ENCODE data around the gene PGM1.
A peak's percentile ranks its signal among the peaks of the same experiment; 100 is the strongest.

PGM1 gene

DNA sequence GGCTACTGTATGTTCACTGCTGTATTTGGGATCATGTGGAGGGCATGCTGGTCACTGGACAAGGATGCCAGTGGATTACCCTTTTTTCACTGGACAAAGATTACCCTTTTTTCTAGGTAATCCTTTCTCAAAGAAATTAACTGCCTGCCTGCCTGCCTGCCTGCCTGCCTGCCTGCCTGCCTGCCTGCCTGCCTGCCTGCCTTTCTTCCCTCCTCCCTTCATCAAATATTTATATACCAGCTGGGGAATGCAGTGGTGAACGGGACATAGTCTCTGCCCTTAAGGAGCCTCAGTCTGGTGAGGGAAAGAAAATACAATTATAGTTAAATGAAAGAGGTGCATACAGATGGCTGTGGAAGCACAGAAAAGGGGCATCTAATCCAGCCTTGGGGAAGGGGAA is 85.0 kb downstream of the PGM1 start:
- no peak overlapping the region for H3K27ac Mint-ChIP-seq
- no peak overlapping the region for H3K4me3 Mint-ChIP-seq
- no peaks in the 10 kb centered on the region for H3K4me1 Mint-ChIP-seq (ENCODE audit: low read depth)
- H3K36me3 Mint-ChIP-seq (ENCODE audit: low read depth), result peaks cover 4% of the 10 kb centered on the region
- no peaks in the 10 kb centered on the region for H3K27me3 Mint-ChIP-seq
- H3K9me3 Mint-ChIP-seq, result no peaks in the 10 kb centered on the region

DNA sequence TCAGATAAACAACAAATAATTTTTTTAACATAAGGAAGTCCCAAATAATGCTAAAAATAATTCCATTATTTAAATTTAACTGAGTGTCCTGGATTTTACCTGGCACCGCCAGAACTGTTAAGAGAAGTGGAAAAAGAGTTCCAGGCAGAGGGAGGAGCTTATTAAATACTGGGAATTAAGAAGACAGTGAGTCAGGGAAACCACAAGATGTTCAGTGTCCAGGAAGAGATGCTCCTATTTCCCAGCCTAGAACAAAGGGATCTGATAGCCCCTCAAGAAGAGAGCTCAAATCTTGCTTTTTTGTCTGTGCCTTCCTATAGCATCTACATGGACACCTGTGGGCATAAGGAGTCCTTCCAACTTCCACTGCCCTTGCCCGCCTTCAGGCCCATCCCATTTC is 85.9 kb downstream of the PGM1 start:
- no peak overlapping the region for H3K27ac Mint-ChIP-seq
- peaks cover 4% of the 10 kb centered on the region for H3K36me3 Mint-ChIP-seq (ENCODE audit: low read depth)
- no peak overlapping the region for H3K4me3 Mint-ChIP-seq
- no peaks in the 10 kb centered on the region for H3K27me3 Mint-ChIP-seq
- H3K4me1 Mint-ChIP-seq (ENCODE audit: low read depth), result no peaks in the 10 kb centered on the region
- H3K9me3 Mint-ChIP-seq, result no peaks in the 10 kb centered on the region

DNA sequence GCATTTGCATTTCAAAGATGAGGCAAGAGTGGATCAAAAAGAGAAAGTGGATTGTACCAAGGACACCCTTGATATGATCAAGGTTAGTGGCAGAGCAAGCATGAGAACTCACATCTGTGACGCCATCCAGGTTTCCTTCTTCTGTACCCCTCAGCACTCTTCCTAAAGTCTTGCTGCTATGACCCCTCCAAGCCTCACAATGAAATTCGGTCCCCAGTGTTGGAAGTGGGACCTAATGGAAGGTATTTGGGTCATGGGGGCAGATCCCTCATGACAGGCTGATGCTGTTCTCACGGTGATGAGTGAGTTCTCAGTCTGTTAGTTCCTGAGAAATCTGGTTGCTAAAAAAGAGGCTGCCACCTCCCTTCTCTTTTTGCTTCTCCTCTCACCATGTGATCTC is 86.4 kb downstream of the PGM1 start:
- Mint-ChIP-seq H3K9me3 (no peaks in the 10 kb centered on the region), H3K4me3 (no peak overlapping the region), H3K4me1 (ENCODE audit: low read depth) (no peaks in the 10 kb centered on the region), H3K27ac (no peak overlapping the region), H3K27me3 (no peaks in the 10 kb centered on the region), H3K36me3 (ENCODE audit: low read depth) (peaks cover 4% of the 10 kb centered on the region)

DNA sequence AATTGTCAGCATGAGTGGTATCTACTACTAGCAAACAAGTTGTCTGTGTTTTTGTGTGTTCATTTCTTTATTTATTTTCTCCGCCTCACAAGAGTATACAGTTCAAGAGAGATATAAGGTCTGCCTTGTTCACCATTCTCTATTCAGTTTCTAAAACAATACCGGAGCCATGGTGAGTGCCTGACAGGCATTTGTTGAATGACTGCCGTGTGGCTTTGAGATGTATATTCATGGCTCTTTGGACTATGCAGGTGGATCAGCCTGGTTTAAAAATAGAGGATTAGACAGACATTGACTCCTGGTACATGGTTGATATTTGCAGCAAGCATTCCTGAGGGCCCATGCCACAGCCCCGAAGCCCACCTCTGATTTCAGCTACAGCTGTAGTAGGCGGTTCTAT is 89.7 kb downstream of the PGM1 start:
- no peaks in the 10 kb centered on the region for H3K9me3 Mint-ChIP-seq
- no peak overlapping the region for H3K4me3 Mint-ChIP-seq
- H3K27me3 Mint-ChIP-seq, result peaks cover 6% of the 10 kb centered on the region
- peaks cover 4% of the 10 kb centered on the region for H3K36me3 Mint-ChIP-seq (ENCODE audit: low read depth)
- no peaks in the 10 kb centered on the region for H3K4me1 Mint-ChIP-seq (ENCODE audit: low read depth)
- H3K27ac Mint-ChIP-seq, result no peak overlapping the region

DNA sequence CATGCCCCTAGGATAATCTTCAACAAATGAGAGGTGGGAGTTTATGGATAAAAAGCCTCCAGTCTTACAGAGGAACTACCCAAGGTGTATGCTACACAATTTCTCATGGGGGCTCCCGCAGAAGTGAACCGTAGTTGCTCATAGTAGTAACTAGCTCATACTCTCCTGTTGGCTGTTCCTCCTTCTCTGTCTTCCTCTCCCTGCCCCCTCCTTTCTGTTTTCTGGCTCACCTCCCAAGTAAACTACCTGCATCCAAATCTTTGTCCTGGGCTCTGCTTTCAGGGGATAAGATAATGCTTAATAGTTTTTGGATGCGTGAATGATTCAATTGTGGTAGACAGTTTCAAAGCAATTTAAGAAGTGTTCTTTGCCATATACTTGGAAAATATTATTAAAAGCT is 90.5 kb downstream of the PGM1 start:
- Mint-ChIP-seq H3K36me3 (ENCODE audit: low read depth) (no peaks in the 10 kb centered on the region), H3K4me1 (ENCODE audit: low read depth) (no peaks in the 10 kb centered on the region), H3K9me3 (no peaks in the 10 kb centered on the region), H3K27ac (no peak overlapping the region), H3K27me3 (peaks cover 6% of the 10 kb centered on the region), H3K4me3 (no peak overlapping the region)

DNA sequence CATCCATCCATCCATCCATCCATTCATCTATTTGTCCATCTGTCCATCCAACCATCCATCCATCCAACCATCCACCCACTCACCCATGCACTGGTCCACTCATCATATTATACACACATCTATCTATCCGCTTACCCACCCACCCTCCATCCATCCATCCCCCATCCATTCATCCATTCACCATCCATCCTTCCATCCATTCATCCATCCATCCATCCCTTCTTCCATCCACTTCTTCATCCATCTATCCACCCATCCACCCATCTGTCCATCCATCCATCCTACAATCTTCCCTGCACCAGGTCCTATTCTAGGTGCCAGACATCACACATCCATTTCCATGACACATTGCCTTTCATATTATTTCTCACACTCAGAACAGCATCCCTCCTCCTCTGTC is 93.5 kb downstream of the PGM1 start:
- Mint-ChIP-seq H3K36me3 (ENCODE audit: low read depth) (no peaks in the 10 kb centered on the region), H3K27me3 (peaks cover 6% of the 10 kb centered on the region), H3K4me3 (no peak overlapping the region), H3K4me1 (ENCODE audit: low read depth) (no peaks in the 10 kb centered on the region), H3K27ac (no peak overlapping the region), H3K9me3 (no peaks in the 10 kb centered on the region)

DNA sequence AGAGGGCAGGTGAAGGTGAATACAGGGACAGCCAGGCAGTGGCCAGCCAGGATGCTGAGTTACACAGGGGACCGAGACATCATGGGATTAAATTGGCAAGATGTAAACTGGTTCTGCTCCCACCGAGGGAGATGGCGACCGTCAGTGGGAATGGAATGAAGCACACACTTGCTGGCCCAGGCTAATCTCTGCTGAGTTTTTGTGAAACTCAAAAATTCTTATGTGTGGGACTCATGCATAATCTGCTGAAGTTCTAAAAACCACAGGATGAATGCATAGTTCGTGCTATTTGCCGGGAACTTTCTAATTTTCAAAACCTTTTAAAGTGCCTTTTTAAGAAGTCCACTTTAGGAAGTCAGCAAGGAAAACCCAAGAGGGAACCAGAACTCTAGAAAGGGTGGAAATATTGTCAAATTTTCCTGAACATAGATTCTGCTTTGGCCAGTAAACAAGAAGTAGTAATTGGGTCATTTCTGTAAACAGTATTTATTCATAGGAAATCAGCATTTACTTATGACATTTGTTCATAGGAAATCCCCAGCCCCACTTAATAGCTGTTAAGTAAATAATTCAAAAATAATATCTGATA is 95.2 kb downstream of the PGM1 start:
- H3K4me1 Mint-ChIP-seq (ENCODE audit: low read depth), result no peaks in the 10 kb centered on the region
- H3K9me3 Mint-ChIP-seq, result no peaks in the 10 kb centered on the region

DNA sequence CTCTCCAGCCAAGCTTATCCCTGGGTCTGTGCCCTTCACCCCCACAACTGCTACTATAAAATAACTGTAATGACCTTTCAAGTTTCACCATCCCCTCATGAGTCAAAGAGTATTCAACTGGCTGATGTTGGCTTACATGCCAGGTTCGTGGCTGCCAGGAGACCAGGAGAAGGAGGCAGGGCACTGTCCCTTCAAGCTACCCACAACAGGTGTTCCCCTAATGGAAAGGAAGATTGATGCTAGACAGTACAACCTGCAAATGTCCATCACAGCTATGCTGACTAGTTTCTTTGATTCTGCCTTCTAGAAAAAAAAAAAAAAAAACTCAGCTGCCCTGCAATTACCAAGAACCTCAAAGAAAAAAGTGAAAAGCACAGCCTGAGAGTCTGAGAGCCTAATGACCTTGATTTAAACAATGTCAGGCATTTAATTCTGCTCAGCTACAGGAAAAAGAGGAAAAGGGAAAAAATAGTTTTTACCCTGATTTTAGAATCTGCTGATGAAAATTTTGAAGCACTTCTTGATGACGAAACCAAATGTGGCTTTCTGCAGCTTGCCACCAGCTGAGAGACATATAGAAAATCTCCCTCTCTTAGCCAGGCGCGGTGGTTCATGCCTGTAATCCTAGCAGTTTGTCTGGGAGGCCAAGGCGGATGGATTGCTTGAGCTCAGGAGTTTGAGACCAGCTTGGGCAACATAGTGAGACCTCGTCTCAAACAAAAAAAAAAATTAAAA is 97.9 kb downstream of the PGM1 start:
- H3K27me3 Mint-ChIP-seq, result peaks cover 6% of the 10 kb centered on the region
- no peaks in the 10 kb centered on the region for H3K9me3 Mint-ChIP-seq
- H3K4me3 Mint-ChIP-seq, result no peak overlapping the region
- no peaks in the 10 kb centered on the region for H3K4me1 Mint-ChIP-seq (ENCODE audit: low read depth)
- no peaks in the 10 kb centered on the region for H3K36me3 Mint-ChIP-seq (ENCODE audit: low read depth)
- no peak overlapping the region for H3K27ac Mint-ChIP-seq

More for the DNA sequence above, 95.2 kb downstream of the PGM1 start:
- Mint-ChIP-seq H3K4me3 (no peak overlapping the region), H3K27ac (no peak overlapping the region), H3K36me3 (ENCODE audit: low read depth) (no peaks in the 10 kb centered on the region), H3K27me3 (peaks cover 6% of the 10 kb centered on the region)

DNA sequence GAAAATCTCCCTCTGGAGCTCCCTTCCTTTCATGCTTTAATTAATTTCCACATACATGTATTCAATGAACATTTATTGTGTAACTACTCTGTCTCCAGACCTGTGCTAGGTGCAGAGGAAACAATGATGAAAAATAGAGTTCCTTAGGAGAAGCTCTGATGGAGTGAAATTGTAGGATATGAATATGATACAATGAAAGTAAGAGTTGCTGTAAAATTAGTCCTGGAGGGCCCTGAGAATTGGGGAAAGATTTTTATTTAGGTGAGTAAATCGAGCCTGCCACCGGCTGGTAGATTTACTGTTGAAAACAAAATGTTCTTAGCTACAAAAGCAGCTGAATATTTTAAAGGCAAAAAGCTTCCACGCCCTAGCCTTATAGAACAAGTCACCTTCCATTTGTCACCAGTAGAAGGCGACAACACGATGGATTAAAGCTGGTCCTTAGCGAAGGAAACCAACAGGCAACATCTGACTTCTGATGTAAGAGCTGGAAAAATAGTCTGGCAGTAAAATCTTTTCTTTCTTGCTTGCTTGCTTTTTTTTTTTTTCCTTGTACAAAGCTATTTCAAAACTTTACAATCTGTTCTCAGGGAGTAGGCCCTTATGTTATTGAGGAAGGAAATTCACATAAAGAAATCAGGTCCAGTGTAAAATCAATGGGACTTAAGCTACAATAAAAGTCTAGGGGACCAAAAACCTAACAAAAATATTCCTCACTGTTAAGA is 98.7 kb downstream of the PGM1 start:
- H3K27ac Mint-ChIP-seq, result peak overlapping the region; percentile 27
- H3K4me1 Mint-ChIP-seq (ENCODE audit: low read depth), result no peaks in the 10 kb centered on the region
- H3K27me3 Mint-ChIP-seq, result peaks cover 4% of the 10 kb centered on the region

DNA sequence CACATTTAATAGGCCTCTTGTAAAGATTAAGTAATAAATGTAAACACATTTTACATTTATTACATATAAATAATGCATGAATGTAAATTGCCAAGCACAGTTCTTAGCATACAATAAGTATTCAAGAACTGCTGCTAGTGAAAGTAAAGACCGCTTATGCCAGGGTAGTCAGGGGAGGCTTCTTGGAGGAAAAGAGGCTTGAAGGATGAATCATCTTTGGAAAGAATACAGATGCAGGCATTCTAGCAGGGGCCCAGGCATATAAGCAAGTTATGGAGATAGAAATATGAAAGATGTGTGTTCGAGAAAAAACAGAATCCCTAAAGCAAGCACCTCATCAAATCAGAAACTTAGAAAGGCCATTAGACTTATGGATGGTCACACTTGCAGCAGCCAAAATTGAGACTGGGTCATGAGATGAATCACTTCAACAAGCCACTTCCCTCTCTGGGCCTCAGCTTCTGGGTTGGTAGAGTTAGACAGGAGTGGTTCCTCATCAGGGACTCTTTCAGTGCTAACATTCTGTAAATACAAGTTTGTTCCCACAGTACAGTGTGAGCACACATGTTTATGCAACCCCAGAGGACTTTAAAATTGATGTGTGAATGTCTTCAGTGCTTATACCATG is 100.8 kb downstream of the PGM1 start:
- H3K36me3 Mint-ChIP-seq (ENCODE audit: low read depth), result no peaks in the 10 kb centered on the region

More for the DNA sequence above, 98.7 kb downstream of the PGM1 start:
- Mint-ChIP-seq H3K4me3 (no peak overlapping the region), H3K9me3 (no peaks in the 10 kb centered on the region), H3K36me3 (ENCODE audit: low read depth) (no peaks in the 10 kb centered on the region)

DNA sequence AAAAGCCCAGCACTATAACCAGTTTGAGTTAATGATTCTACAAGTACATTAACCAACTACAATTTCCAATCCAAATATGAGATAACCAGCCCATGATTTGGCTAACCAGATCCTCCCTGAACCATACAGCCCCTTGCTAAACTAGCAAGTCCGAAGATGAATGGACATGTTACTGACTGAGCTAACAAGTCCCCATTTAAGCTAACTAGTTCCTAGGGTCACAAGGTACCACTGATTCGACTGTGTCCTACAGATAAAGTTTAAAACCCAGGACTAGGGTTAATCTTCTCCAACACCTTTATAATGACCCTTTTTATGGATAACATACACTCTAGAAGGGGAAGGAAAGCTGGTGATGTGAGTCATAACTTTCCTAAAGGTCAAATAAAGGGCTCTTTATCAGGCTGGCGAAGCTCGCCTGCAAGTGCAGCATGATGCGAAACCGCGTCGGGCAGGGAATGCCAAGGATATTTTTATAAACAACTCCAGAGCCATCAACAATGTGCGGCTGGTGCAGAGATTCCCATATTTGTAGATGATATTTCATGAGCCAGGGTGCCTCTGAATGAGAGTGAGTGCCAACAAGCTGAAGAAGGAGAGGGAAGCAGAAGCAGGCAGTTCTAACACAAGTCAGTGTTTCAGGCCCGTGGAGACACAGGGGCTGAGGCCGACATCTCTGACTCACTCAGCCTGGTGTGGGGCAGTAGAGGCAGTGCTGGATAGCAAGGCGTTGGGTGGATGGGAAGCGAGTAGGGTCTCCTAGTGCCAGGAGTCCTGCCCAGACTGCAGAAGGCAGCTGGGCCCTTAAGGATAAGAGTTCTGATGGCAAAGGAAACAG is 105.0 kb downstream of the PGM1 start:
- Mint-ChIP-seq H3K27ac (no peak overlapping the region), H3K4me1 (ENCODE audit: low read depth) (no peaks in the 10 kb centered on the region), H3K9me3 (no peaks in the 10 kb centered on the region), H3K4me3 (no peak overlapping the region), H3K27me3 (peaks cover 3% of the 10 kb centered on the region), H3K36me3 (ENCODE audit: low read depth) (no peaks in the 10 kb centered on the region)

More for the DNA sequence above, 100.8 kb downstream of the PGM1 start:
- no peak overlapping the region for H3K4me3 Mint-ChIP-seq
- no peaks in the 10 kb centered on the region for H3K9me3 Mint-ChIP-seq
- H3K27me3 Mint-ChIP-seq, result peaks cover 3% of the 10 kb centered on the region
- no peaks in the 10 kb centered on the region for H3K4me1 Mint-ChIP-seq (ENCODE audit: low read depth)
- H3K27ac Mint-ChIP-seq, result no peak overlapping the region

DNA sequence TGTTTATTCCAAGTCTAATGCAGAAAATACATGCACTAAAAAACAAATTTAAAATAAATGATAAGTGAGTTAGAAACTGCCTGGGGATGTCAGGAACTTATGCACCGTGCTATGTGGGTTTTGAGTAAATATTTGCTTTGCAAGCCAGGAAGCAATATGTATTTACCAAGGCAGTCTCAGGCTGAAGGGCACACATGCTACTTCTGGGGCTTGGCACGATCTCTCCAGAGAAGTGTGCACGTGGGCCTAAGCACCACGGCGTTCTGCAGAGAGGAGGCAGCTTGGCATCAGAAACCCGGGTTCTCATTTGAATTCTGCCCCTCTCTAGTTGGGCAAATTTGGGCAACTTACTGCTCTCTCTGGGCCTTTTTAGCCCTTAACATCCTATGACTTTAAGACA is 108.0 kb downstream of the PGM1 start:
- Mint-ChIP-seq H3K4me3 (no peak overlapping the region), H3K27me3 (peaks cover 7% of the 10 kb centered on the region), H3K27ac (no peak overlapping the region), H3K4me1 (ENCODE audit: low read depth) (no peaks in the 10 kb centered on the region), H3K9me3 (no peaks in the 10 kb centered on the region), H3K36me3 (ENCODE audit: low read depth) (no peaks in the 10 kb centered on the region)

DNA sequence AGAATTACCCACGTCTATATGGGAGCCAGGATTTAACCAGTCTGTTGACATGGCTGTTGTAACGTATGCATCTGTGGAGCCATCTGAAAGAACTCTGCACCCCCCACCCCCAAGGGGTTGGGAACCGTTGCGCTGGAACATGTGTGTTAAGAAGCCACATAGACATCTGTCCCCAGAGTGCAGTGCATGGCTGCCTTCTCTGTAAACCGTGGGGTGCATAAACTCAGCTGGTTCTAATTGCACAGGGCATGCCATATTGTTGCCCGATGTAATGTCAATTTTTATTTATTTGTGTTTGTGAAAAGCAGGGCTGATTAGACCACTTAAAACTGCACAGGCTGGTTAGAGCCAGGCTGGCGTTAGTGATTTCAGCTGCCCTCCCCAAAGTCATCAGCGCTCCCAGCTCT is 110.5 kb downstream of the PGM1 start:
- Mint-ChIP-seq H3K27me3 (peaks cover 7% of the 10 kb centered on the region), H3K36me3 (ENCODE audit: low read depth) (no peaks in the 10 kb centered on the region), H3K4me3 (no peak overlapping the region), H3K9me3 (no peaks in the 10 kb centered on the region), H3K27ac (no peak overlapping the region), H3K4me1 (ENCODE audit: low read depth) (no peaks in the 10 kb centered on the region)

DNA sequence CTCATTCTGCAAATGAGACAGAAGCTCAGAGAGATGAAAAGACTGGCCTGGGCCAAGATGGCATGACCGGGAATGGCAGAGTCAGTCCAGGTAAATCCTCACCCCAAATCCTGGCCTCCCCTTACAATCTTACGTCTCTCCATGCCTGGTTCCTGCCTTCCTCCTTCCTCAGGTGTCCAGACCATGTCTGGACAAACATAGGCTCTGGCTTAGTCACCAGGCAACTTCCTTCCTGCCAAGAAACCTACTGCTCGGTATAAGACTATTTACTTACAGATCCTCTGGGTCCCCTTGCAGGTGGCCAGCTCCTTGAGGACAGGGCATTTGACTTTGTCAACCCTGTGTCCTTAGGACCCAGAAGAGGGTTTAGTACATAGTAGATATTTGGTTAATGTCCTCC is 111.2 kb downstream of the PGM1 start:
- H3K4me1 Mint-ChIP-seq (ENCODE audit: low read depth), result no peaks in the 10 kb centered on the region
- no peak overlapping the region for H3K27ac Mint-ChIP-seq
- H3K27me3 Mint-ChIP-seq, result peaks cover 12% of the 10 kb centered on the region
- no peaks in the 10 kb centered on the region for H3K9me3 Mint-ChIP-seq
- H3K36me3 Mint-ChIP-seq (ENCODE audit: low read depth), result no peaks in the 10 kb centered on the region
- no peak overlapping the region for H3K4me3 Mint-ChIP-seq

Measured in stimulated activated naive CD8-positive, alpha-beta T cell treated with anti-CD3 and anti-CD28 coated beads, Interleukin-15, Interleukin-2, amounts not matched to agents 100 ng/mL and 50 ng/mL, for 24 hours (primary cell).